Measurements from ENCODE around the gene USP31.
"Not testable (repeated sequence)": the region's sequence is repeated elsewhere in the genome, so short reads cannot be mapped to it uniquely, and the experiment has no call there.

The USP31 gene

GRCh38 chr16:23147666-23148065, 1.6 kb downstream of the USP31 start:
- peak overlapping the region; percentile 73 for H3K4me3 ChIP-seq (ENCODE audit: low read depth, low read length)

GRCh38 chr16:23146877-23147601, 2.2 kb downstream of the USP31 start:
- H3K4me3 ChIP-seq (ENCODE audit: low read depth, low read length), result no peak overlapping the region; the same call in 1 of the 2 replicates
- no peak for DNase-seq
- no peaks in the 10 kb centered on the region for H3K36me3 ChIP-seq
- no peaks in the 10 kb centered on the region for H3K9me3 ChIP-seq
- TF ChIP-seq CTCF (IDR thresholded peaks at IDR 0.05; ENCODE audit: low read depth, low read length), result no peak
- no peaks in the 10 kb centered on the region; the same call in 1 of the 2 replicates for H3K4me1 ChIP-seq
- no peaks in the 10 kb centered on the region for H3K27me3 ChIP-seq

More at GRCh38 chr16:23147666-23148065, 1.6 kb downstream of the USP31 start:
- no peaks in the 10 kb centered on the region for H3K36me3 ChIP-seq
- TF ChIP-seq CTCF (IDR thresholded peaks at IDR 0.05; ENCODE audit: low read depth, low read length), result no peak
- H3K9me3 ChIP-seq, result no peaks in the 10 kb centered on the region
- H3K27me3 ChIP-seq, result no peaks in the 10 kb centered on the region
- DNase-seq, result no peak
- H3K4me1 ChIP-seq, result no peaks in the 10 kb centered on the region

- Histone ChIP-seq H3K4me1 (no peaks in the 10 kb centered on the region; the same call in 1 of the 2 replicates), H3K9me3 (no peaks in the 10 kb centered on the region), H3K4me3 (ENCODE audit: low read depth, low read length) (no peak overlapping the region), H3K27me3 (no peaks in the 10 kb centered on the region), H3K36me3 (no peaks in the 10 kb centered on the region)
- no peak for TF ChIP-seq CTCF (IDR thresholded peaks at IDR 0.05; ENCODE audit: low read depth, low read length)
- DNase-seq, result no peak
Measured at GRCh38 chr16:23145608-23146007, 3.6 kb downstream of the USP31 start.

- H3K4me3 ChIP-seq (ENCODE audit: low read depth, low read length), result no peak overlapping the region
- no peaks in the 10 kb centered on the region; the same call in 1 of the 2 replicates for H3K4me1 ChIP-seq
- no peaks in the 10 kb centered on the region for H3K27me3 ChIP-seq
- H3K36me3 ChIP-seq, result no peaks in the 10 kb centered on the region
- no peak for TF ChIP-seq CTCF (IDR thresholded peaks at IDR 0.05; ENCODE audit: low read depth, low read length)
- H3K9me3 ChIP-seq, result no peaks in the 10 kb centered on the region
- DNase-seq, result no peak
Measured at GRCh38 chr16:23145186-23145585, 4.1 kb downstream of the USP31 start.

- not testable (repeated sequence) for H3K36me3 ChIP-seq; DNase-seq; H3K9me3 ChIP-seq; H3K4me3 ChIP-seq (ENCODE audit: low read depth, low read length); H3K27me3 ChIP-seq; H3K4me1 ChIP-seq
Measured at GRCh38 chr16:23144393-23144792, 4.9 kb downstream of the USP31 start.

- H3K36me3 ChIP-seq, result no peaks in the 10 kb centered on the region
- no peak for DNase-seq
- no peaks in the 10 kb centered on the region for H3K27me3 ChIP-seq
- no peaks in the 10 kb centered on the region for H3K9me3 ChIP-seq
- TF ChIP-seq CTCF (IDR thresholded peaks at IDR 0.05; ENCODE audit: low read depth, low read length), result no peak
- H3K4me1 ChIP-seq, result no peaks in the 10 kb centered on the region; the same call in 1 of the 2 replicates
- H3K4me3 ChIP-seq (ENCODE audit: low read depth, low read length), result no peak overlapping the region
Measured at GRCh38 chr16:23143391-23143790, 5.9 kb downstream of the USP31 start.

Measured in BE2C (cell line).